GM12878 (cell line): ENCODE data around the gene MISP3. TPM values are rescaled to one million over a fixed set of nuclear protein-coding genes. Genes with fewer than 3 reads are reported as not detected.

Source experiments
- ATAC-seq: fragments of 200-7000 bp; cut with Tn5 transposase; 3 replicates; pipeline ENCODE4 v1.9.1; 2020; ENCODE audit warnings: mild to moderate bottlenecking, moderate library complexity
- BruUV-seq: library from RNA; stranded (reverse); fragments of 400-500 nt; replicated peaks from 2 replicates; lab custom pipeline; 2021; lab: Mats Ljungman, UMichigan
- CTCF ChIA-PET: fragments of 300-600 bp; sonication (Branson Sonifier 250); formaldehyde crosslinking; extraction: SDS; loops from one replicate; lab custom pipeline; 2021; ENCODE audit warnings: inconsistent platforms; lab: Yijun Ruan, JAX
- POLR2A ChIA-PET: fragments of 350-600 bp; formaldehyde crosslinking; extraction: SDS; loops from one replicate; lab custom pipeline; 2021; ENCODE audit warnings: inconsistent platforms; lab: Charles Lee
- RAD21 ChIA-PET: fragments of 300-600 bp; sonication (Branson Sonifier 250); formaldehyde crosslinking; loops from one replicate; lab custom pipeline; 2023; ENCODE audit warnings: antibody characterized with exemption; ENCODE audit not compliant: unreplicated experiment; lab: Charles Lee
- SMC1A ChIA-PET: fragments of 300-600 bp; sonication (Branson Sonifier 250); formaldehyde crosslinking; loops from one replicate; lab custom pipeline; 2023; ENCODE audit not compliant: unreplicated experiment, uncharacterized antibody; lab: Charles Lee
- DNase-seq: peaks from one replicate; pipeline ENCODE4 v3.0.0-alpha.2; 2011; ENCODE audit warnings: low read depth, low spot score
- FAIRE-seq: peaks from 3 replicates; lab custom pipeline; 2011; peaks lifted over from hg19 to GRCh38; lab: Jason Lieb, UNC
- H2AFZ ChIP-seq: 2 replicates; pipeline ENCODE4 v1.6.0; 2011; ENCODE audit warnings: low read depth, low read length, control low read depth; ENCODE audit not compliant: control insufficient read depth
- H3K27ac ChIP-seq: 2 replicates; pipeline ENCODE4 v1.5.1; 2011; ENCODE audit warnings: control low read depth; ENCODE audit not compliant: control insufficient read depth, insufficient read depth
- H3K27me3 ChIP-seq, 2 experiments: replicated peaks in 1 of 2; 2 replicates each; pipeline versions ENCODE4 v1.6.0 to v1.6.1; 2011; ENCODE audit warnings: low read length in 1 of 2; ENCODE audit not compliant: control insufficient read depth in 2 of 2, insufficient read depth in 2 of 2
- H3K36me3 ChIP-seq, 2 experiments: 2 replicates each; pipeline ENCODE4 v1.5.1; 2011; ENCODE audit warnings: low read length in 1 of 2; ENCODE audit not compliant: control insufficient read depth in 2 of 2, insufficient read depth in 2 of 2
- H3K4me1 ChIP-seq: 2 replicates; pipeline ENCODE4 v1.6.1; 2011; ENCODE audit warnings: mild to moderate bottlenecking, low read length, moderate library complexity, mixed read lengths; ENCODE audit not compliant: control insufficient read depth, insufficient read depth
- H3K4me2 ChIP-seq: 2 replicates; pipeline ENCODE4 v1.6.0; 2011; ENCODE audit warnings: control low read depth; ENCODE audit not compliant: control insufficient read depth, insufficient read depth
- H3K4me3 ChIP-seq: fragments of 200-600 bp; sonication (generic); 2 replicates; pipeline ENCODE4 v1.5.1; 2016
- H3K79me2 ChIP-seq: 2 replicates; pipeline ENCODE4 v1.6.0; 2011; ENCODE audit warnings: low read length; ENCODE audit not compliant: control insufficient read depth, insufficient read depth
- H3K9ac ChIP-seq: 2 replicates; pipeline ENCODE4 v1.8.0; 2011; ENCODE audit warnings: low read length, control low read depth, mixed read lengths; ENCODE audit not compliant: control insufficient read depth, insufficient read depth
- H3K9me3 ChIP-seq: replicated peaks from 3 replicates; pipeline ENCODE4 v1.5.1; 2011; ENCODE audit warnings: mild to moderate bottlenecking, low read length; ENCODE audit not compliant: control insufficient read depth, insufficient read depth
- H4K20me1 ChIP-seq: 2 replicates; pipeline ENCODE4 v1.6.0; 2011; ENCODE audit not compliant: control insufficient read depth, insufficient read depth
- BMI1 ChIP-seq: fragments of 450-650 bp; IDR thresholded peaks from 2 replicates; pipeline ENCODE4 v1.6.1; 2016; ENCODE audit warnings: mild to moderate bottlenecking, moderate library complexity, borderline replicate concordance
- HCFC1 ChIP-seq: fragments of 150-350 bp; IDR thresholded peaks from 2 replicates; pipeline ENCODE4 v1.6.1; 2014; ENCODE audit warnings: low read length
- MXI1 ChIP-seq: fragments of 150-350 bp; IDR thresholded peaks from 2 replicates; pipeline ENCODE4 v1.6.1; 2011; ENCODE audit warnings: low read depth, mild to moderate bottlenecking, inconsistent platforms, low read length, improper control_type of control experiment
- NBN ChIP-seq: fragments of 450-650 bp; IDR thresholded peaks from 2 replicates; pipeline ENCODE4 v1.6.1; 2016
- POLR2AphosphoS2 ChIP-seq: IDR thresholded peaks from 2 replicates; pipeline ENCODE4 v1.6.1; 2011; ENCODE audit warnings: low read depth, mild to moderate bottlenecking, low read length, improper control_type of control experiment, moderate library complexity
- RFX5 ChIP-seq: IDR thresholded peaks from 2 replicates; pipeline ENCODE4 v1.6.1; 2011; ENCODE audit warnings: low read depth, low read length, improper control_type of control experiment
- ZBTB33 ChIP-seq: fragments of 450-650 bp; IDR thresholded peaks from 2 replicates; pipeline ENCODE4 v1.6.1; 2017; ENCODE audit warnings: mild to moderate bottlenecking
- WGBS: methylation state at CpG from one replicate; pipeline ENCODE4 v1.1.6; 2016; ENCODE audit warnings: low lambda C conversion rate; ENCODE audit not compliant: insufficient replicate concordance, insufficient coverage; ENCODE audit errors: missing lambda C conversion rate; 5-methylcytosine and 5-hydroxymethylcytosine counted together
- in situ Hi-C: fragments of 300-500 bp; cut with MboI; formaldehyde crosslinking; loops from 9 replicates; pipeline ENCODE4 v1.14.3; 2018; ENCODE audit warnings: mixed read lengths
- intact Hi-C: fragments of 100-400 bp; cut with micrococcal nuclease; formaldehyde crosslinking; loops from one replicate; pipeline ENCODE4 v1.14.2; 2022; ENCODE audit not compliant: unreplicated experiment
- polyA plus RNA-seq, 11 experiments: library from polyadenylated mRNA; depleted of rRNA in 4 of 11; unstranded in 6 of 11; stranded (reverse) in 5 of 11; fragments of >200 nt; fragmentation: Nextera tagmentation in 4 of 11; fragmentation: Illumina TruSeq in 1 of 11; extraction: Ambion mirVana in 4 of 11; extraction: Trizol in 1 of 11; gene quantifications; 1 replicate in 1 of 11; 2 replicates in 10 of 11; pipeline versions ENCODE4 v1.2.1 to v1.2.3, GENCODE V29; 2011 to 2016; ENCODE audit warnings: inconsistent platforms in 2 of 11, missing spikeins in 2 of 11, low read depth in 1 of 11
- total RNA-seq, 4 experiments: library from RNA; depleted of rRNA in 3 of 4; stranded (reverse); fragments of >200 nt in 3 of 4; fragmentation: Illumina TruSeq in 1 of 4; extraction: Trizol in 1 of 4; gene quantifications; 2 replicates each; pipeline versions ENCODE4 v1.2.1 to v1.2.3, GENCODE V29; 2013 to 2021
- TF ChIP-seq, protein P1 (sequence below): fragments of 150-350 bp; IDR thresholded peaks from 2 replicates; pipeline ENCODE4 v1.6.1; 2014; ENCODE audit warnings: mild to moderate bottlenecking, low read depth, low read length
- TF ChIP-seq, protein P2 (sequence below): IDR thresholded peaks from 2 replicates; pipeline ENCODE4 v1.6.1; 2011; ENCODE audit warnings: borderline replicate concordance, low read depth, mild to moderate bottlenecking, moderate library complexity, mixed read lengths, low read length; ENCODE audit not compliant: insufficient read depth; ENCODE audit errors: extremely low read length

Gene MISP3
- total and polyA plus RNA-seq, 10 of the 15 experiments (the other 5 are each of a cell fraction or from before 2014, with no cell fraction given), result 0.07 to 1.4 (median 0.64) TPM

DNA sequence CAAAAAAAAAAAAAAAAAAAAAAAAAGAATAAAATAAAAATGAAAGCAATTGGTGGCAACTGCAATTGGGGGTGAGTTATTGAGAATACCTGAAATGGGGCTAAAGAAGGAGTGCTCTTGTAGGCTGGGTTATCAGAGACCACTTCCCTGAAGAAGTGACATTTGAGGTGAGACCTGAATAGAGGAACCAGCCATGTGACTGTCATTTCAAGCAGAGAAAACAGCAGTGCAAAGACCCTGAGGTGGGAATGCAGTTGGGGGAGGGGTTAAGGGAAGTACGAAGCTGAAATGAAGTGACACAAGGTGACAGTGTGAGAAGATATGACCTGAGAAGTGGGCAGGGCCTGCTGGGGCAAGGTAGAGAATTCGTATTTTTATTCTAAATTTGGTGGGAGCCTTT, 6.5 kb upstream of the MISP3 start (continued):
- no peak for TF ChIP-seq ZBTB33
- no peak for TF ChIP-seq POLR2AphosphoS2
- no peak for TF ChIP-seq NBN
- no peak for TF ChIP-seq RFX5
- TF ChIP-seq, protein P1, sequence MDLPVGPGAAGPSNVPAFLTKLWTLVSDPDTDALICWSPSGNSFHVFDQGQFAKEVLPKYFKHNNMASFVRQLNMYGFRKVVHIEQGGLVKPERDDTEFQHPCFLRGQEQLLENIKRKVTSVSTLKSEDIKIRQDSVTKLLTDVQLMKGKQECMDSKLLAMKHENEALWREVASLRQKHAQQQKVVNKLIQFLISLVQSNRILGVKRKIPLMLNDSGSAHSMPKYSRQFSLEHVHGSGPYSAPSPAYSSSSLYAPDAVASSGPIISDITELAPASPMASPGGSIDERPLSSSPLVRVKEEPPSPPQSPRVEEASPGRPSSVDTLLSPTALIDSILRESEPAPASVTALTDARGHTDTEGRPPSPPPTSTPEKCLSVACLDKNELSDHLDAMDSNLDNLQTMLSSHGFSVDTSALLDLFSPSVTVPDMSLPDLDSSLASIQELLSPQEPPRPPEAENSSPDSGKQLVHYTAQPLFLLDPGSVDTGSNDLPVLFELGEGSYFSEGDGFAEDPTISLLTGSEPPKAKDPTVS, result no peak
- no peak for TF ChIP-seq MXI1

DNA sequence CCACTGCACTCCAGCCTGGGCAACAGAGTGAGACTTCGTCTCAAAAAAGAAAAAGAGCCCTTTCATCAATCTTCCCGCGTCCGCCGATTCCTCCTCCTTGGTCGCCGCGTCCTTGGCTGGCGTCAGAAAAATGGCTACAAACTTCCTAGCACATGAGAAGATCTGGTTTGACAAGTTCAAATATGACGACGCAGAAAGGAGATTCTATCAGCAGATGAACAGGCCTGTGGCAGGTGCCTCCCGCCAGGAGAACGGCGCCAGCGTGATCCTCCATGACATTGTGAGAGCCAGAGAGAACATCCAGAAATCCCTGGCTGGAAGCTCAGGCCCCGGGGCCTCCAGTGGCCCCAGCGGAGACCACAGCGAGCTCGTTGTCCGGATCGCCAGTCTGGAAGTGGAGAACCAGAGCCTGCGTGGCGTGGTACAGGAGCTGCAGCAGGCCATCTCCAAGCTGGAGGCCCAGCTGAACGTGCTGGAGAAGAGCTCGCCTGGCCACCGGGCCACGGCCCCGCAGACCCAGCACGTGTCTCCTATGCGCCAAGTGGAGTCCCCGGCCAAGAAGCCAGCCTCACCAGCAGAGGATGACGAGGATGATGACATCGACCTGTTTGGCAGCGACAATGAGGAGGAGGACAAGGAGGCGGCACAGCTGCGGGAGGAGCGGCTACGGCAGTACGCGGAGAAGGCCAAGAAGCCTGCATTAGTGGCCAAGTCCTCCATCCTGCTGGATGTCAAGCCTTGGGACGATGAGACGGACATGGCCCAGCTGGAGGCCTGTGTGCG, 2.1 kb upstream of the MISP3 start:
- POLR2A ChIA-PET, result interaction anchor here (0.6 to 1.3 kb wide), 2 partner anchors 10 to 200 kb away, joined by 4 to 5 read pairs; no protein-coding TSS in a partner anchor
- SMC1A ChIA-PET, result interaction anchor here (1.0 to 5.4 kb wide), 6 partner anchors 11 to 190 kb away, joined by 3 to 47 read pairs (median 6); partner anchors contain the start of gene NANOS3
- in situ Hi-C loops (loop anchor here (5.0 to 25.0 kb wide), 3 partner anchors 188 to 783 kb away; no protein-coding TSS in a partner anchor), intact Hi-C loops (loop anchor here (5.0 kb wide), 1 partner anchor 277 kb away; no protein-coding TSS in a partner anchor)
- DNase-seq (no peak), ATAC-seq (no peak), FAIRE-seq (no peak)
- no peak overlapping the region for H3K4me2 ChIP-seq
- RAD21 ChIA-PET, result interaction anchor here (1.0 to 3.1 kb wide), 10 partner anchors 10 to 190 kb away, joined by 3 to 40 read pairs (median 8); no protein-coding TSS in a partner anchor
- TF ChIP-seq BMI1 (no peak), HCFC1 (no peak)
- TF ChIP-seq, protein P2, sequence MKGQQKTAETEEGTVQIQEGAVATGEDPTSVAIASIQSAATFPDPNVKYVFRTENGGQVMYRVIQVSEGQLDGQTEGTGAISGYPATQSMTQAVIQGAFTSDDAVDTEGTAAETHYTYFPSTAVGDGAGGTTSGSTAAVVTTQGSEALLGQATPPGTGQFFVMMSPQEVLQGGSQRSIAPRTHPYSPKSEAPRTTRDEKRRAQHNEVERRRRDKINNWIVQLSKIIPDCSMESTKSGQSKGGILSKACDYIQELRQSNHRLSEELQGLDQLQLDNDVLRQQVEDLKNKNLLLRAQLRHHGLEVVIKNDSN, result no peak
- no peaks in the 10 kb centered on the region for H3K79me2 ChIP-seq
- no peak overlapping the region for H3K4me3 ChIP-seq
- CTCF ChIA-PET, result interaction anchor here (0.7 to 6.7 kb wide), 21 partner anchors 10 to 472 kb away, joined by 3 to 152 read pairs (median 5); partner anchors contain the start of genes ASF1B, IL27RA and NANOS3
- no peaks in the 10 kb centered on the region for H3K9me3 ChIP-seq
- no peak overlapping the region for H2AFZ ChIP-seq
- 84% methylated on average over 43 of the region's 43 CpGs for WGBS
- H3K9ac ChIP-seq, result no peak overlapping the region
- H4K20me1 ChIP-seq, result no peaks in the 10 kb centered on the region
- no TSS peak for BruUV-seq
- H3K27ac ChIP-seq, result no peak overlapping the region
- peaks cover 19% of the 10 kb centered on the region for H3K4me1 ChIP-seq
- no peaks in the 10 kb centered on the region for H3K36me3 ChIP-seq
- H3K27me3 ChIP-seq, result no peaks in the 10 kb centered on the region
